H9 (cell line): ENCODE data around the gene TBC1D23. TPM values are rescaled to one million over a fixed set of nuclear protein-coding genes. Genes with fewer than 3 reads are reported as not detected.

Experiments used
- DNase-seq: peaks from one replicate; pipeline ENCODE4 v3.0.0-alpha.2; 2017
- H2AFZ ChIP-seq: one replicate; pipeline ENCODE4 v1.6.1; 2013; ENCODE audit warnings: mild to moderate bottlenecking, low read length, control low read depth, moderate library complexity
- H2AK5ac ChIP-seq: 2 replicates; pipeline ENCODE4 v1.6.1; 2013; ENCODE audit warnings: low read length, control low read depth, mixed read lengths; ENCODE audit not compliant: insufficient read length
- H2BK120ac ChIP-seq: one replicate; pipeline ENCODE4 v1.6.1; 2013; ENCODE audit warnings: low read depth, mild to moderate bottlenecking, low read length, control low read depth, inconsistent platforms; ENCODE audit not compliant: poor library complexity, severe bottlenecking
- H2BK12ac ChIP-seq: 2 replicates; pipeline ENCODE4 v1.6.1; 2013; ENCODE audit warnings: low read length, control low read depth, mixed read lengths, low read depth; ENCODE audit not compliant: insufficient read length
- H2BK15ac ChIP-seq: 2 replicates; pipeline ENCODE4 v1.6.1; 2013; ENCODE audit warnings: low read depth, low read length, control low read depth
- H2BK20ac ChIP-seq: one replicate; pipeline ENCODE4 v1.6.1; 2013; ENCODE audit warnings: low read depth, mild to moderate bottlenecking, low read length, control low read depth, inconsistent platforms; ENCODE audit not compliant: poor library complexity, severe bottlenecking
- H2BK5ac ChIP-seq: 2 replicates; pipeline ENCODE4 v1.6.1; 2013; ENCODE audit warnings: low read length, control low read depth, mixed read lengths; ENCODE audit not compliant: insufficient read length
- H3K14ac ChIP-seq: 2 replicates; pipeline ENCODE4 v1.6.1; 2013; ENCODE audit warnings: low read length, control low read depth; ENCODE audit not compliant: insufficient read depth
- H3K18ac ChIP-seq: 2 replicates; pipeline ENCODE4 v1.6.1; 2013; ENCODE audit warnings: low read depth, mild to moderate bottlenecking, mixed read lengths, low read length, control low read depth; ENCODE audit not compliant: insufficient read length
- H3K23ac ChIP-seq: 2 replicates; pipeline ENCODE4 v1.6.1; 2013; ENCODE audit warnings: low read length, control low read depth, mixed read lengths, low read depth; ENCODE audit not compliant: insufficient read length
- H3K23me2 ChIP-seq: 2 replicates; pipeline ENCODE4 v1.6.1; 2013; ENCODE audit warnings: low read depth, mild to moderate bottlenecking, mixed read lengths, low read length, control low read depth; ENCODE audit not compliant: insufficient read length, poor library complexity, severe bottlenecking
- H3K27ac ChIP-seq: 2 replicates; pipeline ENCODE4 v1.5.1; 2013; ENCODE audit warnings: low read length, control low read depth, mixed read lengths, low read depth; ENCODE audit not compliant: insufficient read length
- H3K27me3 ChIP-seq: 2 replicates; pipeline ENCODE4 v1.6.1; 2013; ENCODE audit warnings: low read length, control low read depth, inconsistent platforms; ENCODE audit not compliant: insufficient read depth
- H3K4ac ChIP-seq: 2 replicates; pipeline ENCODE4 v1.6.1; 2013; ENCODE audit warnings: low read depth, mild to moderate bottlenecking, control low read depth, inconsistent platforms, low read length, moderate library complexity
- H3K4me1 ChIP-seq: 2 replicates; pipeline ENCODE4 v1.6.1; 2013; ENCODE audit warnings: low read length, control low read depth, inconsistent platforms; ENCODE audit not compliant: insufficient read depth
- H3K4me2 ChIP-seq: 2 replicates; pipeline ENCODE4 v1.6.1; 2013; ENCODE audit warnings: low read length, control low read depth, mixed read lengths; ENCODE audit not compliant: insufficient read length, insufficient read depth
- H3K56ac ChIP-seq: 2 replicates; pipeline ENCODE4 v1.6.1; 2013; ENCODE audit warnings: low read depth, mild to moderate bottlenecking, mixed read lengths, low read length, control low read depth; ENCODE audit not compliant: insufficient read length
- H3K79me1 ChIP-seq: 2 replicates; pipeline ENCODE4 v1.6.1; 2013; ENCODE audit warnings: low read depth, mild to moderate bottlenecking, moderate library complexity, low read length, control low read depth, inconsistent platforms; ENCODE audit not compliant: insufficient read depth, poor library complexity, severe bottlenecking
- H3K79me2 ChIP-seq: 2 replicates; pipeline ENCODE4 v1.6.1; 2013; ENCODE audit warnings: low read length, control low read depth, inconsistent platforms; ENCODE audit not compliant: insufficient read depth
- H3K9ac ChIP-seq: 2 replicates; pipeline ENCODE4 v1.6.1; 2013; ENCODE audit warnings: low read length, control low read depth, mixed read lengths; ENCODE audit not compliant: insufficient read length; ENCODE audit errors: extremely low read depth
- H3K9me3 ChIP-seq: one replicate; pipeline ENCODE4 v1.6.1; 2013; ENCODE audit warnings: low read depth, low read length, inconsistent platforms; ENCODE audit not compliant: control insufficient read depth
- H3T11ph ChIP-seq: one replicate; pipeline ENCODE4 v1.6.1; 2013; ENCODE audit warnings: mild to moderate bottlenecking, low read length, control low read depth, inconsistent platforms
- H4K20me1 ChIP-seq: one replicate; pipeline ENCODE4 v1.6.1; 2013; ENCODE audit not compliant: control insufficient read depth, insufficient read length, insufficient read depth
- H4K5ac ChIP-seq: 2 replicates; pipeline ENCODE4 v1.6.1; 2013; ENCODE audit warnings: low read depth, mild to moderate bottlenecking, mixed read lengths, low read length, control low read depth; ENCODE audit not compliant: insufficient read length
- H4K8ac ChIP-seq: replicated peaks from 2 replicates; pipeline ENCODE4 v1.6.1; 2013; ENCODE audit warnings: low read length, control low read depth, mixed read lengths, low read depth; ENCODE audit not compliant: insufficient read length
- H4K91ac ChIP-seq: 2 replicates; pipeline ENCODE4 v1.6.1; 2013; ENCODE audit warnings: low read depth, mild to moderate bottlenecking, moderate library complexity, mixed read lengths, low read length, control low read depth; ENCODE audit not compliant: insufficient read length
- H3K27ac Mint-ChIP-seq, 3 experiments: 2 replicates in 2 of 3; 3 replicates in 1 of 3; pipeline ENCODE4 v1.8.0; 2020 to 2021; ENCODE audit warnings: mixed read lengths in 3 of 3, mild to moderate bottlenecking in 1 of 3, moderate library complexity in 1 of 3
- H3K27me3 Mint-ChIP-seq: 2 replicates; pipeline ENCODE4 v1.8.0; 2021; ENCODE audit warnings: low read depth, mild to moderate bottlenecking, moderate library complexity, mixed read lengths
- H3K36me3 Mint-ChIP-seq, 3 experiments: 2 replicates in 2 of 3; 3 replicates in 1 of 3; pipeline ENCODE4 v1.8.0; 2020 to 2021; ENCODE audit warnings: low read depth in 3 of 3, mixed read lengths in 3 of 3; ENCODE audit not compliant: insufficient read depth in 1 of 3
- H3K4me1 Mint-ChIP-seq, 2 experiments: 2 replicates each; pipeline ENCODE4 v1.8.0; 2020; ENCODE audit warnings: mixed read lengths in 2 of 2
- H3K4me3 Mint-ChIP-seq, 2 experiments: 2 replicates in 1 of 2; 3 replicates in 1 of 2; pipeline ENCODE4 v1.8.0; 2020 to 2021; ENCODE audit warnings: mild to moderate bottlenecking in 2 of 2, mixed read lengths in 2 of 2, moderate library complexity in 1 of 2
- H3K9me3 Mint-ChIP-seq, 2 experiments: 2 replicates in 1 of 2; 3 replicates in 1 of 2; pipeline ENCODE4 v1.8.0; 2020; ENCODE audit warnings: mild to moderate bottlenecking in 2 of 2, mixed read lengths in 2 of 2, moderate library complexity in 1 of 2
- CTCF ChIP-seq: fragments of 200-600 bp; sonication (generic); conservative IDR thresholded peaks from 3 replicates; pipeline ENCODE4 v1.8.0; 2021; ENCODE audit warnings: antibody characterized with exemption, mild to moderate bottlenecking
- WGBS: extraction: QIAGEN DNeasy Blood & Tissue Kit; methylation state at CpG from one replicate; pipeline ENCODE4 v1.1.7; 2013; ENCODE audit warnings: missing lambda C conversion rate, low lambda C conversion rate, mixed read lengths; ENCODE audit not compliant: insufficient read length; ENCODE audit errors: extremely low coverage; 5-methylcytosine and 5-hydroxymethylcytosine counted together
- total RNA-seq: library from RNA; stranded (reverse); gene quantifications from 2 replicates; pipeline ENCODE4 v1.2.1, GENCODE V29; 2021

Gene TBC1D23
- total RNA-seq, 1 experiment from 2014 or later: 37.1 TPM

GRCh38 chr3:100361897-100362296 lies 101.1 kb downstream of the TBC1D23 start:
- no peaks in the 10 kb centered on the region for H3K79me2 ChIP-seq
- H3K9ac ChIP-seq: no peak overlapping the region
- H3K56ac ChIP-seq: no peak overlapping the region
- no peak overlapping the region for H2BK20ac ChIP-seq
- no peak overlapping the region for H3K18ac ChIP-seq
- WGBS: no CpG with 5 or more reads among the region's 1 CpG
- no peak overlapping the region for H3K14ac ChIP-seq
- H3K23me2 ChIP-seq: no peaks in the 10 kb centered on the region
- H4K5ac ChIP-seq: no peak overlapping the region
- H2AK5ac ChIP-seq: no peak overlapping the region
- Mint-ChIP-seq H3K36me3 (peaks cover 17 to 49% (median 49%) of the 10 kb centered on the region in 3 experiments; a peak in 6 of 7 replicates), H3K27me3 (no peaks in the 10 kb centered on the region), H3K4me3 (no peak overlapping the region), H3K4me1 (no peaks in the 10 kb centered on the region), H3K27ac (no peak overlapping the region), H3K9me3 (peaks cover 0 to 3% of the 10 kb centered on the region in 2 experiments; a peak in 1 of 5 replicates)
- H3K79me1 ChIP-seq: no peaks in the 10 kb centered on the region
- no peak overlapping the region for H2BK12ac ChIP-seq
- no peak for DNase-seq
- H3K4ac ChIP-seq: no peak overlapping the region
- no peak overlapping the region for H3T11ph ChIP-seq
- no peak overlapping the region for H2BK120ac ChIP-seq
- no peaks in the 10 kb centered on the region for H3K4me1 ChIP-seq
- H4K20me1 ChIP-seq: no peaks in the 10 kb centered on the region
- no peak for TF ChIP-seq CTCF
- no peak overlapping the region for H2AFZ ChIP-seq
- H3K23ac ChIP-seq: no peak overlapping the region
- H3K9me3 ChIP-seq: no peaks in the 10 kb centered on the region
- H4K8ac ChIP-seq: no peak overlapping the region
- H3K27me3 ChIP-seq: no peaks in the 10 kb centered on the region
- no peak overlapping the region for H4K91ac ChIP-seq
- no peak overlapping the region for H2BK5ac ChIP-seq
- H3K4me2 ChIP-seq: no peak overlapping the region
- no peak overlapping the region for H3K27ac ChIP-seq
- H2BK15ac ChIP-seq: no peak overlapping the region
